ENCODE results near the gene LTB.

- TF ChIP-seq CTCF (IDR thresholded peaks at IDR 0.05; ENCODE audit: low read depth, low read length) (no peak), EZH2phosphoT487 (IDR thresholded peaks at IDR 0.05; ENCODE audit: low read depth) (no peak)
These were observed 32.7 kb upstream of the LTB start, which contains the start of gene AIF1 for GRCh38 chr6:31614684-31615578.

All from OCI-LY3 (cell line).